C4-2B (cell line): ENCODE results near the gene ZNF222.

Experiments
- ZFX ChIP-seq: fragments of 450-650 bp; IDR thresholded peaks from 2 replicates; pipeline ENCODE4 v1.6.1; 2017
- TF ChIP-seq, protein P1 (sequence below): fragments of 450-650 bp; conservative IDR thresholded peaks from 2 replicates; pipeline ENCODE4 v1.5.1; 2017; ENCODE audit warnings: mild to moderate bottlenecking

DNA sequence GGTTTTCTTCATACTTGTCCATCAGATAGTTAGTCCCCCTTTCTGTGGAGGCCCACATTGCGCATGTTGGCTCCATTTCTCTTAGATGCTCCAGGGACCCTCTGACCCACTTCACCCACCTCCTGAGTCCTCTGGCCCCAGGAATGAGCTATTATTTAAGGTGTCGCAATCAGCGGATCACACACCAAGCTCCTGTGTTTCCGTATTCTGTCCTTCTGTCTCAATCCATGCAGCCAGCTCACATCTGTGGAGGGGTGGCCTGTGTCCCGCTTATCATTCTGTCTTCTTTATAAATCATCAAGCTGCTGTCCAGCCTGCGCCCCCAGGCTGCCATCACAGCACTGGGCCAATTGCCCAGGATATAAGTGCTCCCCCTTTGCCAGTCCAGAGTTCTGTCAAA is 17.7 kb upstream of the ZNF222 start:
- TF ChIP-seq, protein P1, sequence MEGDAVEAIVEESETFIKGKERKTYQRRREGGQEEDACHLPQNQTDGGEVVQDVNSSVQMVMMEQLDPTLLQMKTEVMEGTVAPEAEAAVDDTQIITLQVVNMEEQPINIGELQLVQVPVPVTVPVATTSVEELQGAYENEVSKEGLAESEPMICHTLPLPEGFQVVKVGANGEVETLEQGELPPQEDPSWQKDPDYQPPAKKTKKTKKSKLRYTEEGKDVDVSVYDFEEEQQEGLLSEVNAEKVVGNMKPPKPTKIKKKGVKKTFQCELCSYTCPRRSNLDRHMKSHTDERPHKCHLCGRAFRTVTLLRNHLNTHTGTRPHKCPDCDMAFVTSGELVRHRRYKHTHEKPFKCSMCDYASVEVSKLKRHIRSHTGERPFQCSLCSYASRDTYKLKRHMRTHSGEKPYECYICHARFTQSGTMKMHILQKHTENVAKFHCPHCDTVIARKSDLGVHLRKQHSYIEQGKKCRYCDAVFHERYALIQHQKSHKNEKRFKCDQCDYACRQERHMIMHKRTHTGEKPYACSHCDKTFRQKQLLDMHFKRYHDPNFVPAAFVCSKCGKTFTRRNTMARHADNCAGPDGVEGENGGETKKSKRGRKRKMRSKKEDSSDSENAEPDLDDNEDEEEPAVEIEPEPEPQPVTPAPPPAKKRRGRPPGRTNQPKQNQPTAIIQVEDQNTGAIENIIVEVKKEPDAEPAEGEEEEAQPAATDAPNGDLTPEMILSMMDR = no peak
- TF ChIP-seq ZFX = no peak
